Aorta (tissue), 5 donors: ENCODE data around the gene SESN1. TPM values are rescaled to one million over a fixed set of nuclear protein-coding genes. Genes with fewer than 3 reads are reported as not detected.
A peak's percentile ranks its signal among the peaks of the same experiment; 100 is the strongest.

Experiments used
- ATAC-seq: fragments of 200-7000 bp; cut with Tn5 transposase; one replicate; pipeline ENCODE4 v1.9.1; 2022; ENCODE audit warnings: moderate library complexity; ENCODE audit not compliant: low FRiP score
- DNase-seq, 2 donors: peaks; one replicate each; pipeline ENCODE4 v3.0.0-alpha.2; 2020
- H3K27ac ChIP-seq, 2 donors: one replicate each; pipeline ENCODE4 v1.5.1; 2013; ENCODE audit warnings: low read length in 2 of 2, mild to moderate bottlenecking in 2 of 2, moderate library complexity in 2 of 2, control low read depth in 1 of 2, inconsistent platforms in 1 of 2, low read depth in 1 of 2
- H3K27me3 ChIP-seq, 2 donors: one replicate each; pipeline ENCODE4 v1.6.1; 2013; ENCODE audit warnings: control low read depth in 1 of 2, low read length in 1 of 2, mild to moderate bottlenecking in 1 of 2, moderate library complexity in 1 of 2; ENCODE audit not compliant: insufficient read depth in 2 of 2, control insufficient read depth in 1 of 2
- H3K36me3 ChIP-seq, 2 donors: one replicate each; pipeline ENCODE4 v1.6.1; 2013; ENCODE audit warnings: control low read depth in 1 of 2, low read length in 1 of 2, mild to moderate bottlenecking in 1 of 2; ENCODE audit not compliant: insufficient read depth in 2 of 2, control insufficient read depth in 1 of 2
- H3K4me1 ChIP-seq, 2 donors: one replicate each; pipeline ENCODE4 v1.6.1; 2013; ENCODE audit warnings: low read length in 2 of 2, control low read depth in 1 of 2, mild to moderate bottlenecking in 1 of 2, moderate library complexity in 1 of 2; ENCODE audit not compliant: insufficient read depth in 2 of 2, control insufficient read depth in 1 of 2
- H3K4me3 ChIP-seq, 2 donors: one replicate each; pipeline ENCODE4 v1.5.1; 2013; ENCODE audit warnings: low read length in 2 of 2, control low read depth in 1 of 2, mild to moderate bottlenecking in 1 of 2
- H3K9me3 ChIP-seq: one replicate; pipeline ENCODE4 v1.6.1; 2013; ENCODE audit warnings: mild to moderate bottlenecking, low read length; ENCODE audit not compliant: control insufficient read depth
- WGBS, 2 donors: extraction: QIAGEN DNeasy Blood & Tissue Kit; methylation state at CpG; one replicate each; pipeline ENCODE4 v1.1.7; 2013; 5-methylcytosine and 5-hydroxymethylcytosine counted together
- intact Hi-C, 2 donors: fragments of 100-400 bp; cut with DNase I; formaldehyde crosslinking; loops; one replicate each; pipeline versions ENCODE4 v1.14.2 to v1.15.0; 2022
- polyA plus RNA-seq, 2 donors: library from polyadenylated mRNA; stranded (reverse); fragments of 200-250 nt; gene quantifications; one replicate each; pipeline ENCODE4 v1.2.3, GENCODE V29; 2013
- total RNA-seq, 2 donors: library from RNA; stranded (reverse); fragmentation: NEBNext Ultra II Directional; extraction: Animal tissue kit (Norgen Biotek cat#: 25700); gene quantifications; one replicate each; pipeline ENCODE4 v1.2.1, GENCODE V29; 2021
- donor health status: healthy with polysubstance abuse.
- donor health status: Bipolar disorder and iron deficiency.
- donor health status: DM: no; HTN: no; CAD: no.
- donor health status: DM: no; HTN: no; CAD: no.
- donor health status: DM: yes; HTN: yes; CAD: no.

The SESN1 gene
- total and polyA plus RNA-seq, 4 donors, result 20.9 to 45.3 (median 31.6) TPM

DNA sequence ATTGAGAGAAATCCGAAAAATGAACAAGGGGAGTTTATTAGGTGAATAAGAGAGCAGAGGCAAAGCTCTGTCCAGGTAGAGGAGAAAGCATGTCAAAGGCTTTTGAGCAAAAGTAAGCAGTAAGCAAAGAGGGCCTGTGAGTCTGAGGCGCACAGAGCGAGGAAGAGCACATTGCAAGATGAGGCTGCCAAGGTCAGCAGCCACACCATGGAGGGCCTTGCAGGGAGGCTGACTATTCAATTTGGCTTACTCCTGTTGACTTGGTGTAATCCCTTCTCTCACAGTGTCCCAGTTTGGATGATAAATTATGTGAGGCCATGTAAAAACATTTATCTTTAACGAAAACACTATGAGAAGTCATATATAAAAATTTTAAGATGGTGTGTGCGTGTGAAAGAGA lies 32.4 kb downstream of the SESN1 start:
- H3K27me3 ChIP-seq, result no peaks in the 10 kb centered on the region
- peaks cover 4 to 5% of the 10 kb centered on the region in 2 donors for H3K4me1 ChIP-seq
- no peaks in the 10 kb centered on the region for H3K9me3 ChIP-seq
- ATAC-seq (no peak), DNase-seq (no peak)
- no peaks in the 10 kb centered on the region for H3K36me3 ChIP-seq
- 88 to 95% methylated on average over 5 of the region's 5 CpGs for WGBS, 2 donors
- no peak overlapping the region for H3K4me3 ChIP-seq
- intact Hi-C loops, result loop anchor here in 1 of 2 donors (5.0 kb wide), 1 partner anchor 230 kb away; no protein-coding TSS in a partner anchor
- no peak overlapping the region for H3K27ac ChIP-seq

DNA sequence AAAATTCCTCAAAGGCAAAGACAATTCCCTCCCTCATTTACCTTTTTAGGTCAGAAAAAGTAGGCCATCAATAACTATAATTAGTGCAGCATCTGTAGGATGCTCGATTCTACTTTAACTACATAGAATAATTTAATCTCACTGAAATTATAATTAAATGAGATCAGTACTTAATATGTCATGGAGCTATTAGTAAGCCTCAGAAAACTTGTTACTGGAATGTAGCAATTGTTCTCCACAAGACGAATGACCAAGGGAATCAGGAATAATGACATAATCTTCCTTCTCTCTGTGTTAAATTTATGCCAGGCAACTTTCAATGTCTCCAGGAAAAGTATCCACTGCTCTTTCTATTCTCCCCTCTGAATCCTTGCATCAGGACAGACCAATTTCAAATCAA lies 34.1 kb downstream of the SESN1 start:
- Histone ChIP-seq H3K4me3 (no peak overlapping the region), H3K27ac (no peak overlapping the region), H3K36me3 (no peaks in the 10 kb centered on the region), H3K9me3 (no peaks in the 10 kb centered on the region), H3K27me3 (no peaks in the 10 kb centered on the region), H3K4me1 (peaks cover 6 to 11% of the 10 kb centered on the region in 2 donors)
- ATAC-seq (no peak), DNase-seq (no peak)
- intact Hi-C loops, result loop anchor here in 1 of 2 donors (5.0 kb wide), 1 partner anchor 228 kb away; no protein-coding TSS in a partner anchor
- 48 to 55% methylated on average over 2 of the region's 2 CpGs for WGBS, 2 donors

DNA sequence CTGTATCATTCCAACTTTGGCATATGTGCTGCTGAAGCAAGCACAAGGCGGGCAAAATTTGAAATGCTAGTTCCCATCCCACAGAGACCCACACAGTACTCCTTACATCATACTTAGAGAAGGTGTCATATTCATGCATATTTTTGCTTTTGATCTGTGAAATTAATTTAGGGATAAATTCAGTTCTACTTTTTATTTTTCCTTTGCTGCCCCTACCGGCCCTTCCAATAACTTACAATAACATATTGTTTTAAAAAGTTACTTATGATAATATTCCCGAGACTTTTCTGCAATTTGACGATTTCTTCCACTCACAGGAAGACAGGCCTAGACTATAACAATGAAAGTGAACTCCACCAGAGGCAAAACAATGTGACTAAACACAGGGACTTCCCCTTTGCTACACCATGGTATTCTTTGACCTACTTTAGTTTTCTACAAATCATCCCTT lies 35.0 kb downstream of the SESN1 start:
- Histone ChIP-seq H3K4me1 (peaks cover 6 to 11% of the 10 kb centered on the region in 2 donors), H3K9me3 (no peaks in the 10 kb centered on the region), H3K36me3 (no peaks in the 10 kb centered on the region), H3K27me3 (no peaks in the 10 kb centered on the region), H3K4me3 (no peak overlapping the region), H3K27ac (no peak overlapping the region)
- ATAC-seq, result peak; percentile 61
- DNase-seq, result no peak
- 46 to 55% methylated on average over 4 of the region's 4 CpGs for WGBS, 2 donors
- intact Hi-C loops, result loop anchor here in 1 of 2 donors (5.0 kb wide), 1 partner anchor 227 kb away; no protein-coding TSS in a partner anchor

DNA sequence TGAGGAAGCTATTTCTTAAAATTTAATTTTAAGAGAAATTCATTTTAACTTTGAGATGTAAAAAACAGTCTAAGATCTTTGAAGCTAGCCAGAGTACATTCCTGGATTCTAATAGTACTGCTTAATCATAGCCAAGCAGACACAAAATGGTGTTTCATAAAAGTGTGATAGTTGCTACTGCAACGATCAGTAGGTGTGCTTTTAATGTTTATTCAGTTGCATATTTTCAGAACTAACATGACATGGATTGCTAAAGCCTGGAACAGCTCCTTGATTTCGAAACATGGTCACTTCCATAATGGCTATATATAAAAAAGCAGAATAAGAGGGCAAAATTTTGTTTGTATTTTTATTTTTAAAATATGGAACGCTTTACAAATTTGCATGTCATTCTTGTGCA lies 35.5 kb downstream of the SESN1 start:
- 60 to 68% methylated on average over 3 of the region's 3 CpGs for WGBS, 2 donors
- intact Hi-C loops, result no loop called here
- no peak for DNase-seq
- Histone ChIP-seq H3K36me3 (no peaks in the 10 kb centered on the region), H3K4me1 (peaks cover 6 to 11% of the 10 kb centered on the region in 2 donors), H3K4me3 (no peak overlapping the region), H3K9me3 (no peaks in the 10 kb centered on the region), H3K27me3 (no peaks in the 10 kb centered on the region), H3K27ac (no peak overlapping the region)
- ATAC-seq, result no peak

DNA sequence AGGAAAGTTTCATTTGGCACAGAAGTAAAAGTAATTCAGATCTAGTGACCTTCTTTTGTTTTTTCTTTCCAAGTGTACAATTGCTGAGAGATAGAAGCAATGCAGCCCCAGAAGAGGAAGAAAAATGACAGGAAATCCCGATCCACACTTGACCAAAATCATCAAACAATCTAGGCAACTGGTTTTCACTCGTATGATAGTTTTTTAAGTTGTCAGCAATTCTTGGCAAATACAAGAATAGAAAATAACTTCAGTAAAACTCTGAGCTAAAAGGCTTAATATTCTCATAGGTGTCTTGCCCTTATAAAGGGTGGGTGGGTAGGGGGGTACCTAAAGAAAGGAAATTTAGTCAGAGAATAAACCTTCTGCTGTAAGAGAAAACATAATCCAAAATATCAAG lies 36.0 kb downstream of the SESN1 start:
- no peaks in the 10 kb centered on the region for H3K36me3 ChIP-seq
- DNase-seq (no peak), ATAC-seq (no peak)
- no peaks in the 10 kb centered on the region for H3K9me3 ChIP-seq
- peaks cover 6 to 11% of the 10 kb centered on the region in 2 donors for H3K4me1 ChIP-seq
- no peak overlapping the region for H3K27ac ChIP-seq
- intact Hi-C loops, result no loop called here
- H3K4me3 ChIP-seq, result no peak overlapping the region
- no peaks in the 10 kb centered on the region for H3K27me3 ChIP-seq
- 46 to 50% methylated on average over 2 of the region's 2 CpGs for whole genome bisulfite sequencing, 2 donors

DNA sequence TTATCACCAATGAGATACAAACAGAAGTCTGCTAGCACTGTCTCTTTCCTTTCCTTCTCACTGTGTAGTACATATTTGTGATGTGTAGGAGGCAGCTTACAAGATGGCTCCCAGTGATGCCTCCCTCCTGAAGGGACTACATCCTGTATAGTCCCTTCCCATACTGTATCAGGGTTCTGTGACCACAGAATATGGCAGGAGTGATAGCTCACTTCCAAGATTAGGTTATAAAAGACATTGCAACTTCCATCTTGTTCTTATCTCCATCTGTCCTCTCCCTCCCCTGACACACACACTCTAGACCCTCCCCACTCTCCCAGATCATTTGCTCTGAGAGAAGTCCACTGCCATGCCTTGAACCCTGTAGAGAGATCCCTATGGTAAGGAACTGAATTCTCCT lies 38.0 kb downstream of the SESN1 start:
- H3K4me1 ChIP-seq, result peaks cover 8 to 11% of the 10 kb centered on the region in 2 donors
- H3K27me3 ChIP-seq, result no peaks in the 10 kb centered on the region
- intact Hi-C loops, result no loop called here
- no peaks in the 10 kb centered on the region for H3K9me3 ChIP-seq
- no peak overlapping the region for H3K4me3 ChIP-seq
- no peak overlapping the region for H3K27ac ChIP-seq
- H3K36me3 ChIP-seq, result no peaks in the 10 kb centered on the region
- ATAC-seq (no peak), DNase-seq (no peak)

DNA sequence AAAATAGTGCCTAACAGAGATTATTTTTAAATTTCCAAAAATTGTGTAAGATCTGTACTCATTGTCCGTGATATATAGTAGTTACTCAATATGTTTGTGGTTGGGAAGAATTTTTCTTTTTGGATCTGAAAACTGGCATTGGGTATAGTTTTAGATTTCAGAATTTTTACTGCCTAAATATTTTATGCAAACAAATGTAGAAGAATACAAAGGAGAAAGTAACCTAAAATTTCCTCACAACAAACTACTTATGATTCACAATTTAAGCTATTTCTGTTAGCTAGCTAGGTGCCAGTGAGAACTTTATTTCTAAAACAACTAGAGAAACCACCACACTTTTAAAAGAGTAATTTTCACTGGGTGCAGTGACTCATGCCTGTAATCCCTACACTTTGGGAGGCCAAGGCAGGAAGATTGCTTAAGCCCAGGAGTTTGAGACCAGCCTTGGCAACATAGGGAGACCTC lies 38.8 kb downstream of the SESN1 start:
- no peak overlapping the region for H3K27ac ChIP-seq
- H3K36me3 ChIP-seq, result no peaks in the 10 kb centered on the region
- 88 to 94% methylated on average over 1 of the region's 1 CpG for WGBS, 2 donors
- no peaks in the 10 kb centered on the region for H3K27me3 ChIP-seq
- no peak overlapping the region for H3K4me3 ChIP-seq
- intact Hi-C loops, result no loop called here
- DNase-seq, result no peak
- H3K4me1 ChIP-seq, result peaks cover 8 to 11% of the 10 kb centered on the region in 2 donors
- H3K9me3 ChIP-seq, result no peaks in the 10 kb centered on the region
- peak; percentile 31 for ATAC-seq

DNA sequence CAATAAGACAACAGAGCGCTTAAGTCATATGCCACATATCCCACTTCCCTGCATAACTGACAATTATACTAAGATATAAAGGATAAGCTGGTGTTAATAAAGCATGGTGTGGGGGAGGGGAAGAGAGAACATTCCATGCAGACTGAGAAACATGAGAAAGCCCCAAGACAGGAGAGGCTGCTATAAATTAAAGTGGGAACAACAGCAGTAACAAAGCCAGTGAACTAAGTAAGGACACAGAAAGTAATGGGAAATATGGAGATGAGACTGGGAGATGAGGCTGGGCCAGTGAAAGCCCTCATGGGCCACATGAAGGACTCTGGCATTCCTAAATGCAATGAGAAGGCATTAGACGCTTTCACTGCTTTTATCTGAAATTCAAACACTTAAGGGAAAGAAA lies 41.3 kb downstream of the SESN1 start:
- no peak for ATAC-seq
- Histone ChIP-seq H3K4me3 (no peak overlapping the region), H3K27me3 (no peaks in the 10 kb centered on the region), H3K9me3 (no peaks in the 10 kb centered on the region), H3K27ac (no peak overlapping the region), H3K4me1 (peaks cover 4 to 11% of the 10 kb centered on the region in 2 donors), H3K36me3 (no peaks in the 10 kb centered on the region)
- intact Hi-C loops, result no loop called here
- 93 to 95% methylated on average over 2 of the region's 2 CpGs for WGBS, 2 donors
- DNase-seq, result no peak

DNA sequence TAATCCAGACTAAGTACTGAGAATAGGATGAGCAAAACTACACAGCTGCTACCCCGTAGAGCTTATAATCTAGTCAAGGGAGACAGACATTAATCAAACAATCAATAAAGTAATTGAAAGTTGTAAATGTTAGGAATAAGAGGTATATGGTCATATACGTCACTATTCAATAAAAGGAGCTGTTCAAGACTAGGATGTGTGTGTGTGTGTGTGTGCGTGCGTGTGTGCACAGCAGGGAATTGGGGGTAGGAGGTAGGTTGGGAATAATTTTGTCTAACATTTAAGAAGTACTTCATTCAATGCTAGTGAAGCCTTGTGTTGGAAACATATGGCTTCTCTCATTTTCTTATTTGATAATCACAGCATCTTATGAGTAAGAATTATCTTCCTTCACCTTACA lies 41.8 kb downstream of the SESN1 start:
- Histone ChIP-seq H3K4me1 (peaks cover 4 to 8% of the 10 kb centered on the region in 2 donors), H3K27ac (no peak overlapping the region), H3K4me3 (no peak overlapping the region), H3K9me3 (no peaks in the 10 kb centered on the region), H3K27me3 (no peaks in the 10 kb centered on the region), H3K36me3 (no peaks in the 10 kb centered on the region)
- intact Hi-C loops, result no loop called here
- no peak for DNase-seq
- no peak for ATAC-seq
- 94 to 96% methylated on average over 4 of the region's 4 CpGs for WGBS, 2 donors
